A673 (cell line): ENCODE results near the gene FOXO1.

ENCODE experiments used
- CTCF ChIP-seq: fragments of 300-800, 200-600 bp; sonication (generic); conservative IDR thresholded peaks from 2 replicates; pipeline ENCODE4 v1.5.1; 2017; ENCODE audit warnings: low read depth, mild to moderate bottlenecking, antibody characterized with exemption, low read length, moderate library complexity, mixed read lengths
- EZH2 ChIP-seq: fragments of 200-600 bp; sonication (generic); IDR thresholded peaks from 2 replicates; pipeline ENCODE4 v1.6.1; 2017; ENCODE audit warnings: borderline replicate concordance, low read depth, mild to moderate bottlenecking, mixed read lengths, antibody characterized with exemption, low read length; ENCODE audit not compliant: poor library complexity, severe bottlenecking

GRCh38 chr13:40613914-40614313 is 52.5 kb downstream of the FOXO1 start:
- TF ChIP-seq CTCF, result no peak
- no peak for TF ChIP-seq EZH2
